Glomerular visceral epithelial cell (primary cell): ENCODE measurements around the gene FAR2.

Experiments
- DNase-seq: peaks from one replicate; pipeline ENCODE4 v3.0.0-alpha.2; 2016; ENCODE audit errors: extremely low spot score

FAR2 gene

GRCh38 chr12:29204521-29204920 is 55.4 kb downstream of the FAR2 start:
- DNase-seq: no peak

GRCh38 chr12:29207120-29207519 is 58.0 kb downstream of the FAR2 start:
- DNase-seq: no peak

DNA sequence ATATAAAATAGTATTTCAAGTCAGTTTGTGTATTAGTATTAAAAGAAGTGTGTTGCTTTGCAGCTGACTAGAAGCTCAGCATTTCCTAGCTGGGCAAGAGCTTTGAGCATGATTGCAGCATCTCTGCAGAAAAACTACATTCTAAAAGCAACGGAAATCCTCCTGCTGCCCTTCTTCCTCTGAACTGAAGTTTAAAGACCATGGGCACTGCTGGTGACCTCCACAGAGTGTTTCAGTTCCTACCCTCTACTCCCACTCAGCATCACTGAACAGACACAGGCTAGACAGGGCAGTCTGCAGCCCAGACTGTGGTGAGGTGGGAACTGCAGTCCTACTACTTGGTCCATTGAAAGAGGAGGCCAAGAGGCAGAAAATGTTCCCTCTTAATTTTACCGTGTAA is 59.0 kb downstream of the FAR2 start:
- no peak for DNase-seq

GRCh38 chr12:29208936-29209701 is 60.0 kb downstream of the FAR2 start:
- no peak for DNase-seq

DNA sequence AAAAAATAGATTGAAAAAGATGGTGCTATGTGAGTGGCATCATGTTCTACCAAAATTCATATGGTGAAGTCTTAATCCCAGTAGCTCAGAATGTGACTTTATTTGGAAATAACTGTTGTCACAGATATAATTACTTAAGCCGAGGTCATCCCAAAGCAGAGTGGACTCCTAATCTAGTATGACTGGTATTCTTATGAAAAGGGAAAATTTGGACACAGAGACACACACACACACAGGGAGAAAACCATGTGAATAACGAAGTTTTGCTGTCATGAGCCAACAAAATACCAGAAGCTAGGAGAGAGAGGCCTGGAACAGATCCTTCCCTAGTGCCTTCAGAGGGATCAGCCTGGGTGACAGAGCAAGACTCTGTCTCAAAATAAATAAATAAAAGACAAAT is 62.6 kb downstream of the FAR2 start:
- DNase-seq: no peak

GRCh38 chr12:29212682-29213403 is 63.8 kb downstream of the FAR2 start:
- no peak for DNase-seq

- DNase-seq: no peak
Measured at GRCh38 chr12:29216266-29216665, 67.2 kb downstream of the FAR2 start.

DNA sequence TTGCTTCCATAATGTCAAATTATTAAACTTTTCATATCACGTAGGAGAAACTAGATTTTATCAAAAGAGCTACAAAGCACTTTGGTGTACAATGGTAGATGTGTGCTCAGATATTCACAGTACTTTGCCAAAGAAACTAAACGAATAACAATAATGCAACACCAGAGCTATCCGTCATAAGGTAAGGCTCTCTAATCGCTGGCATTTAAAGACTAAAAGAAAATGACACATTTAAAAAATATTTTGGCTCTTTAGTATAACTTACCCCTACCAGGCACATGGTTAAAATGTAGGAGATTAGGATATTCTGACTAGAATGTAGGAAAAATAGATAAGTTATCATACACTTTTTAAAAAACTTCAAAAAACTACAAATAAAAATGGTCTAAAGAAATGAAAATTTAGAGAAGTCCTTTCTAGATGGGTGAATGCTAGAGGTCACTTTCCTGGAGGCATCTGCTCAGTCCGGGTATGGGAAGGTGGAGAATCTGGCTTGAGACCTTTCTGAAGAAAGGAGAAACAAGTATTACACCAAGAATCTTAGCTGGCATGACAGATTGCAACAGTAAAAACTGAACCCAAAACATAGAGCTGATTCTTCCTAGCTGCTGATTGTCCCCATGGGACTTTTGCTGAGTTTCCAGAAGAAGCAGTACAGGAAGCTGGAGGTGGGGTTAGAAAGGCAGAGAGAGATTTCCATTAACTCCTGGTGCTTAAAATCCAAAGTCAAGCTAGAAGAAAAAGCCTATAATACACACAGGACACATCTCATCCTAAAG is 67.9 kb downstream of the FAR2 start:
- no peak for DNase-seq

- DNase-seq: no peak
Measured at GRCh38 chr12:29220632-29221336, 71.7 kb downstream of the FAR2 start.

- DNase-seq: no peak
Measured at GRCh38 chr12:29222200-29222599, 73.1 kb downstream of the FAR2 start.

- no peak for DNase-seq
Measured at GRCh38 chr12:29223426-29223825, 74.3 kb downstream of the FAR2 start.

DNA sequence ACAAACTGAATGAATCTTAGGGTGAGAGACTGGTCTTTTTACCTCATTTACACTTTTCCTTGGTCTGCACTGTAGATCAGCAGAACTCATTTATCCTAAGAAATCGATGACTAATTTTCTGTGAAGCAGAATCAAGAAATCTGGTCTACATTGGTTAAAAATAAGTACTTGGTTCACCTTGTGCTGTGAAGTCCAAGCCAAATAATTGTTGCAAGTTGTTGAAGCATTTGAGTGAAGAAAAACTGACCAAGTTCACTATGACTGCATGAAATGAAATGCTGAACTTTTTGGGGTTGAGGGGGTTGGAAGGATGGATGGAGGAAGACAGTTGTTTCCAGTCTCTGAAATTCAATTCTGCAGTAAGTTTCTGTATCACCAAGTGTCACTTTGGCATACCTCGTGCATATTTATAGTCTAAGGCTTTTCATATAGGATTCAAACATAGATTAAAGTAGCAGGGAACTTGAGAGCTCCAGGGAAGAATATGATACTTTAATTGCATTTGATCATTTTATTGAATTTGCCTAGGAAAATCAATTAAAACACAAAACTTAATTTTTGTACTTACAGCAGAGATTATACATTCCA is 75.0 kb downstream of the FAR2 start:
- DNase-seq: no peak

- DNase-seq: no peak
Measured at GRCh38 chr12:29224572-29224971, 75.5 kb downstream of the FAR2 start.

DNA sequence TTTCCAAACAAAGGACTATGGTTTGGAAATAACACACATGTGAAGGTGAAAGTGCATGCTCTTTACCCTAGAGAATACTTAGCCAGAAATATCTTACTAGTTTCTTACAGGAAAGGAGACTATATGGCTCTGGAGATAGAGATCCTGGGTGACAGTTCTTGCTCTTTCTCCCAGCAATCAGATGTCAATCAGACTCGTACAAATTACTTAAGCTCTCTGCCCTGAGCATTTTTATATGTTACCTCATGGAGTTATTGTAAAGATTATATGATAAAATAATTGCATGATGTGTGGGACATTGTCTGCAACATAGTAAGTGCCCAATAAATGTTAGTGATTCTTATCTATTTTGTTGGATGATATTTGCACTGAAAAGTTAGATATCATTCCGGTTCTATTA is 76.8 kb downstream of the FAR2 start:
- DNase-seq: no peak

- DNase-seq: no peak
Measured at GRCh38 chr12:29226616-29227015, 77.5 kb downstream of the FAR2 start.

GRCh38 chr12:29228474-29229157 is 79.5 kb downstream of the FAR2 start:
- DNase-seq: no peak

DNA sequence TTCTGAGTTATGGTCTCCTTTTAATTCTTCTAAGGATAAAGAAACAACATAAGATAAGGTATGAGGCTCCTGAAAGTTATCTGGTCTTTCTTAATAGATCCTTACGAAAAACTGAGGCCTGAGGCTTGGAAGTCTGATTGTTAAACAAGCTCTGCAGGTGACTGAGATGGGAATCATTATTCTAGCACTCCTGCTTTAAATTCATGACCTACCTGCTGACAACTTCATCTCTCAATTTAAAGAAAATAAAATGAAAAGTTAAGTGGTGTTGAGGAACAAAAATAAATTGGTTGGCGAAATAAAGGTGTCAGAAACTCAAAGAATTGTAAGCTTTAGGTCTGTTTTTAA is 80.1 kb downstream of the FAR2 start:
- no peak for DNase-seq

DNA sequence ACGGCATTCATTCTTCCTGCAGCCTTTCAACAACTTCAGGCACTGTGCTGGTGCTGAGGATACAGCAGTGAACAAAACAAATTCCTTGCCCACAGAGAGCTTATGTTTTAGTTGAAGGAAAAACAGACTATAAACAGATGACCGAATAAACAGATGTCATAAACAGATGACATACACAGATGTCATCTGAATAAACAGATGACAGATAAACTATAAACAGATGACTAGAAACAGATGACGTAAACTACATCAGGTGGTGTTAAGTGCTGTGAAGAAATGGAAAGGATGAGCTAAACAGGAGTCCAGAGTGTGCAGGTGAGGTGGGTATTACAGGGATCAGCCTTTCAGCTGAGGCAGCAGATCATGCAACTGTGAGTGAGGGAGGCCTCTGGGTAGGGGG is 80.9 kb downstream of the FAR2 start:
- no peak for DNase-seq

GRCh38 chr12:29230800-29231560 is 81.9 kb downstream of the FAR2 start:
- DNase-seq: no peak

DNA sequence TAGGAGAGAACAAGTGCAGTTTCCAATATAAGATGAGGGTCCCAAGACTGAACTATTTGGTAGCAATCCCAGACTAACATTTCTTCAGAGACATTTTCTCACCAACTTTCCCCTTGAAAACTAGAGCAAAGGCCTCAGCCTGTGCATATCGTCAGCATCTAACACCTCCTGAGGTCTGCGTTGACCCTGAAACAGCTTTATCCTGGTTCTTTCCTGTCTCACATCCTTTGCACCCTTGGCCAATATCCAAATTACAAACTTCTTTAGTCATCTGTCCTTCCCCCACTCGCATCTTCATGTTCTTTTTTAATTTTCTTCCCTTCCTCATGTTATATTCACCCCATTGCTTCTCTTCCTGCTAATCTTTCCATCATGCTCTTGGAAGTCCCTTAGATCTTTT is 83.0 kb downstream of the FAR2 start:
- no peak for DNase-seq
